H1 (cell line): ENCODE data around the gene MAN1C1. TPM values are rescaled to one million over a fixed set of nuclear protein-coding genes. Genes with fewer than 3 reads are reported as not detected.

ENCODE experiments used
- CTCF ChIA-PET: fragments of 300-600 bp; sonication (Branson Sonifier 250); formaldehyde crosslinking; loops from one replicate; lab custom pipeline; 2021; ENCODE audit not compliant: partially characterized antibody; lab: Charles Lee
- POLR2A ChIA-PET: fragments of 300-600 bp; sonication (Branson Sonifier 250); formaldehyde crosslinking; loops from one replicate; lab custom pipeline; 2021; ENCODE audit warnings: inconsistent platforms; ENCODE audit not compliant: partially characterized antibody; lab: Charles Lee
- DNase-seq, 2 experiments: peaks; one replicate each; pipeline versions ENCODE4 v3.0.0 to v3.0.0-alpha.2; 2010 to 2022; ENCODE audit warnings: low spot score in 2 of 2, low read depth in 1 of 2, mixed read lengths in 1 of 2
- FAIRE-seq: peaks from 2 replicates; lab custom pipeline; 2011; peaks lifted over from hg19 to GRCh38; lab: Jason Lieb, UNC
- H2AFZ ChIP-seq: 2 replicates; pipeline ENCODE4 v1.8.1; 2012; ENCODE audit warnings: low read length, inconsistent platforms
- H2AK5ac ChIP-seq: 2 replicates; pipeline ENCODE4 v1.6.1; 2013; ENCODE audit warnings: low read depth, low read length
- H2BK120ac ChIP-seq: replicated peaks from 2 replicates; pipeline ENCODE3; 2013; ENCODE audit warnings: low read depth, low read length, inconsistent platforms
- H2BK12ac ChIP-seq: 2 replicates; pipeline ENCODE4 v1.6.1; 2013; ENCODE audit warnings: low read depth, low read length
- H2BK15ac ChIP-seq: 2 replicates; pipeline ENCODE4 v1.6.1; 2013; ENCODE audit warnings: low read length
- H2BK20ac ChIP-seq: 2 replicates; pipeline ENCODE4 v1.6.1; 2013; ENCODE audit warnings: low read length
- H2BK5ac ChIP-seq: 2 replicates; pipeline ENCODE4 v1.6.1; 2013; ENCODE audit warnings: low read depth, low read length
- H3K14ac ChIP-seq: 2 replicates; pipeline ENCODE4 v1.6.1; 2013; ENCODE audit warnings: inconsistent platforms; ENCODE audit not compliant: insufficient read length
- H3K18ac ChIP-seq: 2 replicates; pipeline ENCODE4 v1.6.1; 2013; ENCODE audit warnings: low read length; ENCODE audit errors: extremely low read depth
- H3K23ac ChIP-seq: 2 replicates; pipeline ENCODE4 v1.6.1; 2013; ENCODE audit warnings: inconsistent platforms; ENCODE audit not compliant: insufficient read length
- H3K23me2 ChIP-seq: 2 replicates; pipeline ENCODE4 v1.6.1; 2013; ENCODE audit warnings: low read depth, low read length
- H3K27ac ChIP-seq: 2 replicates; pipeline ENCODE4 v1.6.1; 2011; ENCODE audit warnings: low read depth, low read length, inconsistent platforms
- H3K27me3 ChIP-seq, 4 experiments: replicated peaks in 1 of 4; 1 replicate in 1 of 4; 2 replicates in 3 of 4; pipeline versions ENCODE4 v1.6.1 to v1.8.1; 2011 to 2013; ENCODE audit warnings: low read length in 3 of 4, mild to moderate bottlenecking in 3 of 4, inconsistent platforms in 2 of 4, mixed read lengths in 2 of 4, moderate library complexity in 1 of 4; ENCODE audit not compliant: control insufficient read depth in 3 of 4, insufficient read depth in 3 of 4; ENCODE audit errors: extremely low read depth in 1 of 4
- H3K36me3 ChIP-seq, 4 experiments: 2 replicates each; pipeline versions ENCODE4 v1.6.1 to v1.8.1; 2011 to 2013; ENCODE audit warnings: mild to moderate bottlenecking in 4 of 4, low read length in 3 of 4, moderate library complexity in 2 of 4, control low read depth in 1 of 4, inconsistent platforms in 1 of 4; ENCODE audit not compliant: insufficient read depth in 4 of 4, control insufficient read depth in 2 of 4
- H3K4ac ChIP-seq: replicated peaks from 2 replicates; pipeline ENCODE3; 2013; ENCODE audit warnings: low read length, low read depth, mixed read lengths, inconsistent platforms; ENCODE audit not compliant: insufficient read length
- H3K4me1 ChIP-seq, 4 experiments: replicated peaks in 1 of 4; 1 replicate in 1 of 4; 2 replicates in 3 of 4; pipeline versions ENCODE4 v1.6.1 to v1.8.1; 2011 to 2013; ENCODE audit warnings: low read length in 3 of 4, inconsistent platforms in 2 of 4, mixed read lengths in 1 of 4; ENCODE audit not compliant: insufficient read depth in 4 of 4, control insufficient read depth in 3 of 4
- H3K4me2 ChIP-seq, 2 experiments: 2 replicates each; pipeline versions ENCODE4 v1.6.1 to v1.8.1; 2011 to 2013; ENCODE audit warnings: low read depth in 2 of 2, low read length in 2 of 2, control low read depth in 1 of 2, inconsistent platforms in 1 of 2, mild to moderate bottlenecking in 1 of 2; ENCODE audit not compliant: insufficient read depth in 1 of 2
- H3K4me3 ChIP-seq, 4 experiments: fragments of 200-600, 300-600 bp in 1 of 4; sonication (generic), shearing (Covaris generic), sonication (Bioruptor Twin) in 1 of 4; 2 replicates each; pipeline versions ENCODE4 v1.5.1 to v1.8.1; 2011 to 2016; ENCODE audit warnings: low read length in 4 of 4, low read depth in 3 of 4, control low read depth in 2 of 4, inconsistent platforms in 2 of 4, mild to moderate bottlenecking in 2 of 4, mixed read lengths in 1 of 4, moderate library complexity in 1 of 4; ENCODE audit not compliant: insufficient read depth in 2 of 4; ENCODE audit errors: extremely low read depth in 1 of 4
- H3K56ac ChIP-seq: replicated peaks from 2 replicates; pipeline ENCODE3; 2013; ENCODE audit warnings: low read depth, mild to moderate bottlenecking, mixed read lengths, low read length, inconsistent platforms; ENCODE audit not compliant: insufficient read length
- H3K79me1 ChIP-seq: 2 replicates; pipeline ENCODE4 v1.6.1; 2013; ENCODE audit warnings: low read depth, low read length, control low read depth
- H3K79me2 ChIP-seq, 2 experiments: 2 replicates each; pipeline versions ENCODE4 v1.6.1 to v1.8.1; 2012 to 2013; ENCODE audit warnings: low read length in 2 of 2, mild to moderate bottlenecking in 2 of 2, inconsistent platforms in 1 of 2; ENCODE audit not compliant: insufficient read depth in 2 of 2, control insufficient read depth in 1 of 2
- H3K9ac ChIP-seq, 4 experiments: replicated peaks in 1 of 4; 1 replicate in 1 of 4; 2 replicates in 3 of 4; pipeline versions ENCODE4 v1.6.1 to v1.8.1; 2011 to 2013; ENCODE audit warnings: low read depth in 3 of 4, low read length in 3 of 4, control low read depth in 2 of 4, mild to moderate bottlenecking in 2 of 4, moderate library complexity in 2 of 4, inconsistent platforms in 1 of 4; ENCODE audit errors: extremely low read depth in 1 of 4
- H3K9me3 ChIP-seq, 2 experiments: 2 replicates each; pipeline versions ENCODE4 v1.6.1 to v1.8.1; 2012 to 2013; ENCODE audit warnings: mild to moderate bottlenecking in 2 of 2, moderate library complexity in 2 of 2, control low read depth in 1 of 2, inconsistent platforms in 1 of 2, low read depth in 1 of 2, low read length in 1 of 2, mixed read lengths in 1 of 2; ENCODE audit not compliant: insufficient read depth in 2 of 2
- H4K20me1 ChIP-seq, 2 experiments: replicated peaks in 1 of 2; 2 replicates each; pipeline versions ENCODE3 to v1.8.1; 2011 to 2013; ENCODE audit warnings: inconsistent platforms in 2 of 2, low read length in 2 of 2, mild to moderate bottlenecking in 1 of 2; ENCODE audit not compliant: insufficient read depth in 2 of 2, control insufficient read depth in 1 of 2
- H4K5ac ChIP-seq: 2 replicates; pipeline ENCODE4 v1.6.1; 2013; ENCODE audit warnings: low read length, low read depth, mixed read lengths, inconsistent platforms; ENCODE audit not compliant: insufficient read length
- H4K8ac ChIP-seq: 2 replicates; pipeline ENCODE4 v1.8.0; 2013; ENCODE audit warnings: mild to moderate bottlenecking, moderate library complexity, low read length, inconsistent platforms; ENCODE audit not compliant: insufficient read depth; ENCODE audit errors: extremely low read depth
- H4K91ac ChIP-seq: replicated peaks from 2 replicates; pipeline ENCODE3; 2013; ENCODE audit warnings: low read length, mixed read lengths, inconsistent platforms; ENCODE audit not compliant: insufficient read length
- ASH2L ChIP-seq: fragments of 200-600, 300-600 bp; sonication (generic); IDR thresholded peaks from one replicate; pipeline ENCODE4 v1.7.1; 2017; ENCODE audit warnings: low read length
- BACH1 ChIP-seq: IDR thresholded peaks from 2 replicates; pipeline ENCODE4 v1.6.1; 2012; ENCODE audit warnings: low read length, improper control_type of control experiment
- KDM1A ChIP-seq: fragments of 200-600, 300-600 bp; sonication (generic); IDR thresholded peaks from 2 replicates; pipeline ENCODE4 v1.7.1; 2016; ENCODE audit warnings: mild to moderate bottlenecking, low read length, borderline replicate concordance
- RAD21 ChIP-seq, 2 experiments: IDR thresholded peaks in 1 of 2; conservative IDR thresholded peaks in 1 of 2; 2 replicates each; pipeline ENCODE4 v1.6.1; 2011; ENCODE audit warnings: low read depth in 2 of 2, low read length in 2 of 2, improper control_type of control experiment in 1 of 2, inconsistent platforms in 1 of 2, mild to moderate bottlenecking in 1 of 2, moderate library complexity in 1 of 2
- SIN3A ChIP-seq, 2 experiments: IDR thresholded peaks in 1 of 2; conservative IDR thresholded peaks in 1 of 2; 2 replicates each; pipeline ENCODE4 v1.6.1; 2011 to 2012; ENCODE audit warnings: low read length in 2 of 2, improper control_type of control experiment in 1 of 2, low read depth in 1 of 2, mild to moderate bottlenecking in 1 of 2
- SIRT6 ChIP-seq: IDR thresholded peaks from one replicate; pipeline ENCODE4 v1.7.1; 2012; ENCODE audit warnings: low read length, inconsistent platforms
- YY1 ChIP-seq: IDR thresholded peaks from 2 replicates; pipeline ENCODE4 v1.6.1; 2011; ENCODE audit warnings: low read depth, mild to moderate bottlenecking, low read length
- WGBS, 2 experiments: shearing (Covaris generic) in 1 of 2; methylation state at CpG; one replicate each; pipeline versions ENCODE4 v1.1.6 to v1.1.7; 2013 to 2015; ENCODE audit warnings: low lambda C conversion rate in 2 of 2, mixed read lengths in 2 of 2, inconsistent platforms in 1 of 2, low coverage in 1 of 2, missing lambda C conversion rate in 1 of 2; ENCODE audit not compliant: insufficient replicate concordance in 2 of 2, insufficient coverage in 1 of 2, insufficient read length in 1 of 2; ENCODE audit errors: extremely low coverage in 1 of 2, missing lambda C conversion rate in 1 of 2; 5-methylcytosine and 5-hydroxymethylcytosine counted together
- polyA plus RNA-seq, 7 experiments: library from polyadenylated mRNA; depleted of rRNA in 3 of 7; stranded (reverse) in 5 of 7; unstranded in 2 of 7; fragments of >200 nt in 5 of 7; fragments of 200-250 nt in 2 of 7; gene quantifications; 1 replicate in 5 of 7; 2 replicates in 1 of 7; 4 replicates in 1 of 7; pipeline versions ENCODE4 v1.2.1 to v1.2.3, GENCODE V29; 2011 to 2013; ENCODE audit warnings: missing spikeins in 2 of 7, mixed read lengths in 2 of 7
- total RNA-seq: library from RNA; stranded (reverse); fragmentation: NEBNext Ultra II Directional; extraction: Animal tissue kit (Norgen Biotek cat#: 25700); gene quantifications from 2 replicates; pipeline ENCODE4 v1.2.1, GENCODE V29; 2021
- TF ChIP-seq, protein P1 (sequence below): IDR thresholded peaks from 2 replicates; pipeline ENCODE4 v1.6.1; 2012; ENCODE audit warnings: inconsistent platforms
- TF ChIP-seq, protein P2 (sequence below), 3 experiments: IDR thresholded peaks; 1 replicate in 2 of 3; 2 replicates in 1 of 3; pipeline versions ENCODE4 v1.5.1 to v1.6.1; 2011; ENCODE audit warnings: low read length in 3 of 3, mild to moderate bottlenecking in 3 of 3, inconsistent platforms in 2 of 3, low read depth in 1 of 3, moderate library complexity in 1 of 3; ENCODE audit not compliant: insufficient read depth in 1 of 3; ENCODE audit errors: control extremely low read depth in 1 of 3

MAN1C1 gene
- total and polyA plus RNA-seq, 2 of the 8 experiments (the other 6 are each of a cell fraction or from before 2014, with no cell fraction given), result 7.8 to 15.2 TPM

DNA sequence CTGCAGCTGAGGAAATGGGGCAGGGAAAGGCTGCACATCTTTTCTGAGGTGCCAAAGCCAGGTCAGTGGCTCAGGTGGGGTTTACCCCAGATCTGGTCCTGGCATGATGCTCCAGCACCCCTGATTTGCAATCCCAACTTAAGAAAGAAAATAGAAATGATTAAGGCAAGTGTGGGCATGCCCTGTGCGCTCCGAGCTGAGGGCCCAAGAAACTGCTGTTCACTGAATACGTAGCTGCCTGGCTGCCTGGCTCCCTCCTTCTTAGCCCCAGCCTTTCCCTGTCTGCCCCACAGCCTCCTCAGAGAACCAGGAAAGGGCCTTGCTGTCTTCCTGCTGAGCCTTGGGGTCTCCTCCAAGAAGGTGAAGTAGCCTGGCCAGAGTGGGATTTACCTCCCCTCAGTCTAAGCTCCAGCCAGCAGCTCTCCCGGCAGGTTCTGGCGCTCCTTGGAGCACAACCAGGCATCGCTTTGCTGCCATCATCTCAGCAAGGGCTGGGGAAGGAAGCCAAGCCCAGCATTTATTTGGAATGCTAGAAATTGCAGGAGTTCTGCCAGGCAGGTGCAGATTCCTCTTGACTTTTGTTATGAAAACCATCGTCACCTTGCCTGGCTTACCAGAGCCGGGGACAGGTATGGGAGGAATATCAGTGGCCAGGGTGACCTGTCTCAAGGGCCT lies 132.1 kb downstream of the MAN1C1 start:
- no peak overlapping the region; the same call in 1 of the 2 replicates for H3K18ac ChIP-seq
- peak overlapping the region; percentile 6 for H4K91ac ChIP-seq
- DNase-seq (no peak), FAIRE-seq (no peak)
- no peak overlapping the region for H2AFZ ChIP-seq
- H4K8ac ChIP-seq, result 0 out of 2 replicates have a peak overlapping the region, but pooled peaks have one; percentile 45
- no peak overlapping the region for H3K14ac ChIP-seq
- CTCF ChIA-PET, result interaction anchor here (1.2 to 4.4 kb wide), 8 partner anchors 10 to 130 kb away, joined by 3 to 24 read pairs (median 8); no protein-coding TSS in a partner anchor
- H3K23ac ChIP-seq, result no peak overlapping the region
- no peaks in the 10 kb centered on the region; the same call in 1 of the 2 replicates for H3K23me2 ChIP-seq
- no peak overlapping the region for H3K56ac ChIP-seq
- POLR2A ChIA-PET, result interaction anchor here (1.8 kb wide), 1 partner anchor 8 kb away, joined by 8 read pairs; no protein-coding TSS in a partner anchor
- no peak overlapping the region for H2AK5ac ChIP-seq
- H2BK20ac ChIP-seq, result peak overlapping the region; percentile 16; the same call in 1 of the 2 replicates
- H3K4me3 ChIP-seq, result no peak overlapping the region
- no peak overlapping the region for H3K4me2 ChIP-seq
- H3K4me1 ChIP-seq, result peaks cover 12 to 30% (median 17%) of the 10 kb centered on the region in 4 experiments
- H3K9ac ChIP-seq, result no peak overlapping the region
- H4K5ac ChIP-seq, result no peak overlapping the region
- no peaks in the 10 kb centered on the region for H3K36me3 ChIP-seq
- H2BK5ac ChIP-seq, result peak overlapping the region; percentile 88; the same call in 1 of the 2 replicates
- WGBS, 2 experiments, result 77% methylated on average over 8 of the region's 8 CpGs; no CpG with 5 or more reads in 1 of the 2 experiments
- no peaks in the 10 kb centered on the region for H4K20me1 ChIP-seq
- no peak overlapping the region for H2BK120ac ChIP-seq
- H3K27ac ChIP-seq, result peak overlapping the region; percentile 31; the same call in 1 of the 2 replicates
- no peaks in the 10 kb centered on the region for H3K9me3 ChIP-seq
- peak overlapping the region; percentile 86; the same call in 1 of the 2 replicates for H2BK12ac ChIP-seq
- H3K27me3 ChIP-seq, result no peaks in the 10 kb centered on the region
- H2BK15ac ChIP-seq, result 0 out of 2 replicates have a peak overlapping the region, but pooled peaks have one; percentile 19
- H3K4ac ChIP-seq, result peak overlapping the region; percentile 1
- H3K79me2 ChIP-seq, result no peaks in the 10 kb centered on the region
- no peaks in the 10 kb centered on the region for H3K79me1 ChIP-seq
- TF ChIP-seq, protein P1, sequence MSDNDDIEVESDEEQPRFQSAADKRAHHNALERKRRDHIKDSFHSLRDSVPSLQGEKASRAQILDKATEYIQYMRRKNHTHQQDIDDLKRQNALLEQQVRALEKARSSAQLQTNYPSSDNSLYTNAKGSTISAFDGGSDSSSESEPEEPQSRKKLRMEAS, result no peak
- TF ChIP-seq SIN3A (conservative IDR thresholded peaks at IDR 0.05 in 1 of 2, IDR thresholded peaks at IDR 0.05 in 1 of 2; ENCODE audit: low read depth in 1 of 2, low read length in 2 of 2), result no peak
- TF ChIP-seq, protein P2, sequence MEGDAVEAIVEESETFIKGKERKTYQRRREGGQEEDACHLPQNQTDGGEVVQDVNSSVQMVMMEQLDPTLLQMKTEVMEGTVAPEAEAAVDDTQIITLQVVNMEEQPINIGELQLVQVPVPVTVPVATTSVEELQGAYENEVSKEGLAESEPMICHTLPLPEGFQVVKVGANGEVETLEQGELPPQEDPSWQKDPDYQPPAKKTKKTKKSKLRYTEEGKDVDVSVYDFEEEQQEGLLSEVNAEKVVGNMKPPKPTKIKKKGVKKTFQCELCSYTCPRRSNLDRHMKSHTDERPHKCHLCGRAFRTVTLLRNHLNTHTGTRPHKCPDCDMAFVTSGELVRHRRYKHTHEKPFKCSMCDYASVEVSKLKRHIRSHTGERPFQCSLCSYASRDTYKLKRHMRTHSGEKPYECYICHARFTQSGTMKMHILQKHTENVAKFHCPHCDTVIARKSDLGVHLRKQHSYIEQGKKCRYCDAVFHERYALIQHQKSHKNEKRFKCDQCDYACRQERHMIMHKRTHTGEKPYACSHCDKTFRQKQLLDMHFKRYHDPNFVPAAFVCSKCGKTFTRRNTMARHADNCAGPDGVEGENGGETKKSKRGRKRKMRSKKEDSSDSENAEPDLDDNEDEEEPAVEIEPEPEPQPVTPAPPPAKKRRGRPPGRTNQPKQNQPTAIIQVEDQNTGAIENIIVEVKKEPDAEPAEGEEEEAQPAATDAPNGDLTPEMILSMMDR (IDR thresholded peaks at IDR 0.05; ENCODE audit: control extremely low read depth in 1 of 3, insufficient read depth in 1 of 3, low read depth in 1 of 3, low read length in 3 of 3), result no peak
- TF ChIP-seq ASH2L, result no peak
- TF ChIP-seq YY1, result no peak
- TF ChIP-seq BACH1, result no peak
- no peak for TF ChIP-seq SIRT6
- no peak for TF ChIP-seq KDM1A
- TF ChIP-seq RAD21 (IDR thresholded peaks at IDR 0.05 in 1 of 2, conservative IDR thresholded peaks at IDR 0.05 in 1 of 2; ENCODE audit: low read depth in 2 of 2, low read length in 2 of 2), result no peak
